ENCODE data around the gene DLG2. TPM values are rescaled to one million over a fixed set of nuclear protein-coding genes. Genes with fewer than 3 reads are reported as not detected.

The DLG2 gene
- total and polyA plus RNA-seq, 2 of the 8 experiments (the other 6 are each of a cell fraction or from before 2014, with no cell fraction given): 1.7 to 14.3 TPM

DNA sequence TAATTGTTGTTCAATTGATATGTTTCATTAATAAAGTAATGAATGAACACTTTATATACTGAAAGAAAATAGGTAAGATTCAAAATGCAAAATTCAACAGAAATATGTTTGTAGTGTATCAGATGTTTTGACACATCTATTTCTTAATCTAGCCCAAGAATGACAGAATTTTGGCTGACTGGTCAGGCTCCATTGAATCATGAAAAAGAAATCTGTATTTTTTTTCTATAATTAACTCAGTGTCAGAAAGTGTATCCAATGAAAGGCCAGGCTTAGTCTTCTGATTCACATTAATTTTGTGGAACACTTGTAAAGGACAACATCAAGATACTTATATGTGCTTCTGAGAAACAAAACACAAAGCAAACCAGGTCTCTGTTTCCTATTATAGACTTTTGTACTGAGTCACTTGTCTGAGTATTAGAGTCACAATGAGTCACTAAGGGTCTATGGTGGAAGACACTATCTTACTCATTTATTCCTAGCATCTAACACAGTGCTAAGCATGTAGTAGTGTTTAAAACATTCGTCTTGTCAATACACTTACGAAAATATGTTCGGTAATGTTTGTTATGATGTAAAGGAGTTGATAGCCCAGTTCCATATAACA lies 2043.3 kb downstream of the DLG2 start:
- H3K79me1 ChIP-seq (ENCODE audit: low read depth, low read length): no peaks in the 10 kb centered on the region
- no peak overlapping the region for H2BK120ac ChIP-seq (replicated peaks; ENCODE audit: low read depth, low read length)
- POLR2A ChIA-PET (ENCODE audit: partially characterized antibody): no interaction called here
- H3K4ac ChIP-seq (replicated peaks; ENCODE audit: insufficient read length, low read depth, low read length): no peak overlapping the region
- no peak overlapping the region for H3K56ac ChIP-seq (replicated peaks; ENCODE audit: insufficient read length, low read depth, low read length)
- H4K91ac ChIP-seq (replicated peaks; ENCODE audit: insufficient read length, low read length): no peak overlapping the region
- no peaks in the 10 kb centered on the region for H3K4me1 ChIP-seq (replicated peaks in 1 of 4; ENCODE audit: control insufficient read depth in 3 of 4, insufficient read depth in 4 of 4, low read length in 3 of 4)
- no peak overlapping the region for H3K9ac ChIP-seq (replicated peaks in 1 of 4; ENCODE audit: extremely low read depth in 1 of 4, low read depth in 3 of 4, low read length in 3 of 4)
- no peak overlapping the region for H3K27ac ChIP-seq (ENCODE audit: low read depth, low read length)
- no peak overlapping the region for H4K5ac ChIP-seq (ENCODE audit: insufficient read length, low read depth, low read length)
- no peaks in the 10 kb centered on the region for H3K79me2 ChIP-seq (ENCODE audit: control insufficient read depth in 1 of 2, insufficient read depth in 2 of 2, low read length in 2 of 2)
- H3K23ac ChIP-seq (ENCODE audit: insufficient read length): no peak overlapping the region
- H2AFZ ChIP-seq (ENCODE audit: low read length): no peak overlapping the region
- no peak overlapping the region for H2BK12ac ChIP-seq (ENCODE audit: low read depth, low read length)
- H4K8ac ChIP-seq (ENCODE audit: extremely low read depth, insufficient read depth, low read length): no peak overlapping the region
- H2BK5ac ChIP-seq (ENCODE audit: low read depth, low read length): no peak overlapping the region
- no peak overlapping the region for H3K18ac ChIP-seq (ENCODE audit: extremely low read depth, low read length)
- FAIRE-seq: no peak
- CTCF ChIA-PET (ENCODE audit: partially characterized antibody): no interaction called here
- no peaks in the 10 kb centered on the region for H3K36me3 ChIP-seq (ENCODE audit: control insufficient read depth in 2 of 4, insufficient read depth in 4 of 4, low read length in 3 of 4)
- H3K27me3 ChIP-seq (replicated peaks in 1 of 4; ENCODE audit: control insufficient read depth in 3 of 4, extremely low read depth in 1 of 4, insufficient read depth in 3 of 4, low read length in 3 of 4): no peaks in the 10 kb centered on the region
- no peak overlapping the region for H2BK20ac ChIP-seq (ENCODE audit: low read length)
- H4K20me1 ChIP-seq (replicated peaks in 1 of 2; ENCODE audit: control insufficient read depth in 1 of 2, insufficient read depth in 2 of 2, low read length in 2 of 2): no peaks in the 10 kb centered on the region
- H2BK15ac ChIP-seq (ENCODE audit: low read length): no peak overlapping the region
- H3K14ac ChIP-seq (ENCODE audit: insufficient read length): no peak overlapping the region
- H2AK5ac ChIP-seq (ENCODE audit: low read depth, low read length): no peak overlapping the region
- H3K9me3 ChIP-seq (ENCODE audit: insufficient read depth in 2 of 2, low read depth in 1 of 2, low read length in 1 of 2): no peaks in the 10 kb centered on the region; a peak in 1 of 4 replicates
- no peak for DNase-seq (ENCODE audit: low read depth in 1 of 2, low spot score in 2 of 2)
- WGBS, 2 experiments (ENCODE audit: extremely low coverage in 1 of 2, insufficient coverage in 1 of 2, insufficient read length in 1 of 2, insufficient replicate concordance in 2 of 2, low coverage in 1 of 2, low lambda C conversion rate in 2 of 2, missing lambda C conversion rate in 1 of 2): 98% methylated on average over 3 of the region's 3 CpGs; no CpG with 5 or more reads in 1 of the 2 experiments
- no peaks in the 10 kb centered on the region; the same call in 1 of the 2 replicates for H3K23me2 ChIP-seq (ENCODE audit: low read depth, low read length)
- no peak overlapping the region for H3K4me3 ChIP-seq (ENCODE audit: extremely low read depth in 1 of 4, insufficient read depth in 2 of 4, low read depth in 3 of 4, low read length in 4 of 4)
- no peak overlapping the region for H3K4me2 ChIP-seq (ENCODE audit: insufficient read depth in 1 of 2, low read depth in 2 of 2, low read length in 2 of 2)
- TF ChIP-seq POLR2A (IDR thresholded peaks at IDR 0.05; ENCODE audit: control extremely low read depth in 1 of 2, low read depth in 2 of 2, low read length in 2 of 2): no peak
- TF ChIP-seq RNF2 (IDR thresholded peaks at IDR 0.05; ENCODE audit: borderline replicate concordance, low read depth, low read length, missing control alignments, poor library complexity, severe bottlenecking): no peak
- TF ChIP-seq SRF (IDR thresholded peaks at IDR 0.05; ENCODE audit: low read depth, low read length): no peak
- no peak for TF ChIP-seq TAF1 (IDR thresholded peaks at IDR 0.05; ENCODE audit: low read depth, low read length)
- no peak for TF ChIP-seq FOSL1 (IDR thresholded peaks at IDR 0.05; ENCODE audit: insufficient read depth, low read depth, low read length)
- no peak for TF ChIP-seq SIN3A (conservative IDR thresholded peaks at IDR 0.05 in 1 of 2, IDR thresholded peaks at IDR 0.05 in 1 of 2; ENCODE audit: low read depth in 1 of 2, low read length in 2 of 2)
- no peak for TF ChIP-seq JUND (IDR thresholded peaks at IDR 0.05; ENCODE audit: low read length)
- no peak for TF ChIP-seq ATF2 (IDR thresholded peaks at IDR 0.05; ENCODE audit: low read length)
- no peak for TF ChIP-seq TAF7 (optimal IDR thresholded peaks at IDR 0.05; ENCODE audit: borderline replicate concordance, low read depth, low read length)
- no peak for TF ChIP-seq MAFK (IDR thresholded peaks at IDR 0.05; ENCODE audit: low read depth, low read length)
- TF ChIP-seq PHF8 (conservative IDR thresholded peaks at IDR 0.05; ENCODE audit: low read depth, low read length): no peak
